HUES64 (cell line): ENCODE measurements around the gene SLC35F3.
"Not testable (repeated sequence)": the region's sequence is repeated elsewhere in the genome, so short reads cannot be mapped to it uniquely, and the experiment has no call there.

Experiments used
- H3K27ac ChIP-seq: 2 replicates; pipeline ENCODE4 v1.7.0; 2013; ENCODE audit warnings: low read depth, low read length, inconsistent platforms
- H3K27me3 ChIP-seq: 2 replicates; pipeline ENCODE4 v1.6.1; 2013; ENCODE audit warnings: mild to moderate bottlenecking, low read length; ENCODE audit not compliant: insufficient read depth
- H3K36me3 ChIP-seq: 2 replicates; pipeline ENCODE4 v1.6.1; 2013; ENCODE audit warnings: mild to moderate bottlenecking, low read length; ENCODE audit not compliant: insufficient read depth
- H3K4me1 ChIP-seq: 2 replicates; pipeline ENCODE4 v1.6.1; 2013; ENCODE audit warnings: mild to moderate bottlenecking, low read length, moderate library complexity; ENCODE audit not compliant: insufficient read depth
- H3K4me3 ChIP-seq: 2 replicates; pipeline ENCODE4 v1.5.1; 2013; ENCODE audit warnings: mild to moderate bottlenecking, low read length, moderate library complexity
- H3K9ac ChIP-seq: 2 replicates; pipeline ENCODE4 v1.6.1; 2013; ENCODE audit warnings: mild to moderate bottlenecking, low read depth, low read length
- H3K9me3 ChIP-seq: 2 replicates; pipeline ENCODE4 v1.6.1; 2013; ENCODE audit warnings: low read depth, low read length; ENCODE audit not compliant: insufficient read depth
- WGBS: fragments of 150-250, 120-280 bp; methylation state at CpG from one replicate; pipeline ENCODE4 v1.1.7; 2013; ENCODE audit warnings: missing lambda C conversion rate; 5-methylcytosine and 5-hydroxymethylcytosine counted together

SLC35F3 gene

DNA sequence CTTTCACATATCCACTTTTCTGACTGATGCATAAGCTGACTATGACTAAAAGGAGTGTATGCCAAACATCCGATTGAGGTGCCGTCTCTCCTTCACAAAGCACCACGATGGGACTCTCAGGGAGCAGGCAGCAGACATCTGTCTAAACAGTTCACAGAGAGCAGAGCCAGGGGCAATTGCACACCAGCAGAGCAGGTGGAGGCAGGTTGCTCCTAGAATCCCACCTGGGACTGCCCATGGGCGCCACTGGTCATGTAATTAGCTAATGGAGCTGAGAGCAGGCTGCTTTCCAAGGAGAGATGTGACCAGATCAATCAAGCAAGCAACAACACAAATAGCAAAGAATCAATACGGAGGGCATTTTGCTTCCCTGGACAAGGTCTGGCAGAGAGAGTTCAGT, 438.3 kb downstream of the SLC35F3 start:
- no peaks in the 10 kb centered on the region for H3K27me3 ChIP-seq
- WGBS, result 95% methylated on average over 5 of the region's 5 CpGs
- H3K27ac ChIP-seq, result no peak overlapping the region
- H3K4me3 ChIP-seq, result no peak overlapping the region
- H3K4me1 ChIP-seq, result no peaks in the 10 kb centered on the region
- no peaks in the 10 kb centered on the region for H3K36me3 ChIP-seq
- peaks cover 17% of the 10 kb centered on the region; the same call in 1 of the 2 replicates for H3K9me3 ChIP-seq
- no peak overlapping the region for H3K9ac ChIP-seq

DNA sequence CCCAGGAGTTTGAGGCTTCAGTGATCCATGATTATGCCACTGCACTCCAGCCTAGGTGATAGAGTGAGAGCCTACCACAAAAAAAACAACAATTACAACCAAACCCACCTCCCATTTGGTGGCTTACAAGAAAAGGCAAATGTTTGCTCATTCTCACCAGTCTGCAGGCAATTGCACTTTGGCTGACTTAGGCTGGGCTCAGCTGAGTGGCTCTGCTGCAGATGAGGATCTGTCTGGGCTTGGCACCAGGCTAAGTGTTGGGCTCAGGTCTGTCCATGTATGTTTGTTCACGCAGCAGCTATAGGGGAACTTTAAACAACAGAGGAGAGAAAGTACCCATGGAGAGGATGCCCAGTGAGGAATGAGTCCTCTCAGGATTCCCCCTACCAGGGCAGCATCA, 440.8 kb downstream of the SLC35F3 start:
- Histone ChIP-seq H3K4me1 (no peaks in the 10 kb centered on the region), H3K36me3 (no peaks in the 10 kb centered on the region), H3K27ac (no peak overlapping the region), H3K9me3 (peaks cover 4% of the 10 kb centered on the region; the same call in 1 of the 2 replicates), H3K9ac (no peak overlapping the region), H3K27me3 (no peaks in the 10 kb centered on the region), H3K4me3 (no peak overlapping the region)
- WGBS, result 89% methylated on average over 1 of the region's 1 CpG

DNA sequence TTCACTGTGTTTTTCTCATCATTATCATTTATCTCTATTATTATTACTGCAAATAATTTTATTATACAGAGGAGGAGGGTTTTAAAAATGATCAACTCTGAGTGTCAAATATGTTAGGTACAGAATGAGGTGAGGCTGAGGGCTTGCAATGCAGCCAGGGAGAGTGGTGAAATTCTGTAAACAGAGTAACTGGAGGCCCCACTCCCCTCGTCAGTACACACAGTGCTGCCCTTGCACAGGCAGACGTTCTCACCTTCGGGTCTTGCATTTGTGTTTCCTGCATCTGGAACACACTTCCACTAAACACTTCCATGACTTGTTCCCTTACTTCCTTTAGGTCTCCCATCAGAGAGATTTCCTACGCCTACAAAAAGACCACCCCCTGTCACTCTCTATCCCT, 444.5 kb downstream of the SLC35F3 start:
- H3K9ac ChIP-seq, result no peak overlapping the region
- H3K36me3 ChIP-seq, result no peaks in the 10 kb centered on the region
- no peaks in the 10 kb centered on the region for H3K9me3 ChIP-seq
- no peak overlapping the region for H3K4me3 ChIP-seq
- H3K27me3 ChIP-seq, result no peaks in the 10 kb centered on the region
- H3K27ac ChIP-seq, result no peak overlapping the region
- 89% methylated on average over 4 of the region's 4 CpGs for WGBS
- H3K4me1 ChIP-seq, result no peaks in the 10 kb centered on the region

- no peaks in the 10 kb centered on the region for H3K36me3 ChIP-seq
- 89% methylated on average over 3 of the region's 3 CpGs for WGBS
- no peaks in the 10 kb centered on the region for H3K9me3 ChIP-seq
- no peaks in the 10 kb centered on the region for H3K4me1 ChIP-seq
- no peak overlapping the region for H3K4me3 ChIP-seq
- no peak overlapping the region for H3K9ac ChIP-seq
- no peak overlapping the region for H3K27ac ChIP-seq
- no peaks in the 10 kb centered on the region for H3K27me3 ChIP-seq
Observed at GRCh38 chr1:234355782-234356510, 451.5 kb downstream of the SLC35F3 start.

DNA sequence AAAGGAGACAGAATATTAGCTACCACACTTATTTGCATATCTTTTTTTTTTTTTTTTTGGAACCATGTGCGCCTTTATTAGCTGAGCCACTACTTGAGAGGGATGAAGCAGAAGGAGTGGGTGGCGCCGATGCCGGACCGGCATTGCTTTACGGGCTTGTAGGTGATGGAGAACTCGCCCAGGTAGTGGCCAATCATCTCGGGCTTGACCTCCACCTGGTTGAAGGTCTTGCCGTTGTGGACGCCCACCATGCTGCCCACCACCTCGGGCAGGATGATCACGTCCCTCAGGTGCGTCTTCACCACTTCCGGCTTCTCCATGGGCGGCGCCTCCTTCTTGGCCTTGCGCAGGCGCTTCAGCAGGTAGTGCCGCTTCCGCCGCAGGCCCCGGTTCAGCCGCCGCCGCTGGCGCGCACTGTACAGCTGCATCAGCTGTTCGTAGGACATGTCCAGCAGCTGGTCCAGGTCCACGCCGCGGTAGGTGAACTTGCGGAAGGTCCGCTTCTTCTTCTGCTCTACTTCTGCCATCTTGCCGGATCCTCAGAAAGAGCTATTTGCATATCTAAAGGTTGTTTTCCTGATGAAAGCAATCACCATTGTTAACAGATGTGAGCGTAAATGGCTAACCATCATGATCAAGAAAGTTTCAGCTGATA, 452.3 kb downstream of the SLC35F3 start:
- H3K27ac ChIP-seq, H3K4me3 ChIP-seq, H3K27me3 ChIP-seq, H3K9ac ChIP-seq, H3K36me3 ChIP-seq, H3K4me1 ChIP-seq, H3K9me3 ChIP-seq: not testable (repeated sequence)
- WGBS, result 96% methylated on average over 35 of the region's 35 CpGs

DNA sequence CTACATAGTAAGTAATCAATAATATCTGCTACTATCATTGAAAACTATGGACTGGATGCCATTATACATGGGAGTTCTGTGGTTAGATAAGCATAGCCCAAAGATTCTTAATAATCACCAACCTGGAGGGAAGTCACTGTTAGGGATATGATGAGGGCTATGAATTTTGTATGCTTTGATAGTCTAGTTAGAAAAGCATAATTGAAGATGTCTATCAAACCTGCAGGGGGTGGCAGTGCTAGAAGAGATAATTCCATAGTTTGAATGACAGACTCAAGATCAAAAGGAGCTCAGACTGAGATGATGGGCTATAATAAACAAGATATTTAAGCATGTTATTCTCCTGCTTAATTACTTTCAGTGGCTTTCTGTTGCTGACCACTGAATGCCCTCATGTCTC, 453.4 kb downstream of the SLC35F3 start:
- H3K36me3 ChIP-seq, result no peaks in the 10 kb centered on the region
- no peak overlapping the region for H3K4me3 ChIP-seq
- H3K27me3 ChIP-seq, result no peaks in the 10 kb centered on the region
- no peaks in the 10 kb centered on the region for H3K4me1 ChIP-seq
- H3K9ac ChIP-seq, result no peak overlapping the region
- H3K9me3 ChIP-seq, result no peaks in the 10 kb centered on the region
- H3K27ac ChIP-seq, result no peak overlapping the region

- Histone ChIP-seq H3K4me1 (no peaks in the 10 kb centered on the region), H3K9ac (no peak overlapping the region), H3K27me3 (no peaks in the 10 kb centered on the region), H3K27ac (no peak overlapping the region), H3K4me3 (no peak overlapping the region), H3K9me3 (no peaks in the 10 kb centered on the region), H3K36me3 (no peaks in the 10 kb centered on the region)
- WGBS, result 90% methylated on average over 3 of the region's 3 CpGs
Observed at GRCh38 chr1:234361102-234361603, 456.7 kb downstream of the SLC35F3 start.

GRCh38 chr1:234362558-234362957, 458.1 kb downstream of the SLC35F3 start:
- Histone ChIP-seq H3K36me3 (no peaks in the 10 kb centered on the region), H3K9me3 (no peaks in the 10 kb centered on the region), H3K27ac (no peak overlapping the region), H3K9ac (no peak overlapping the region), H3K4me1 (no peaks in the 10 kb centered on the region), H3K27me3 (no peaks in the 10 kb centered on the region), H3K4me3 (no peak overlapping the region)
- WGBS, result 84% methylated on average over 1 of the region's 2 CpGs

- Histone ChIP-seq H3K27ac (no peak overlapping the region), H3K4me1 (no peaks in the 10 kb centered on the region; the same call in 1 of the 2 replicates), H3K9ac (no peak overlapping the region), H3K27me3 (no peaks in the 10 kb centered on the region; the same call in 1 of the 2 replicates), H3K9me3 (no peaks in the 10 kb centered on the region), H3K36me3 (no peaks in the 10 kb centered on the region), H3K4me3 (no peak overlapping the region)
- WGBS, result 80% methylated on average over 12 of the region's 12 CpGs
Observed at GRCh38 chr1:234368320-234369032, 464.0 kb downstream of the SLC35F3 start.

- Histone ChIP-seq H3K4me1 (no peaks in the 10 kb centered on the region; the same call in 1 of the 2 replicates), H3K4me3 (no peak overlapping the region), H3K9ac (no peak overlapping the region), H3K27me3 (no peaks in the 10 kb centered on the region; the same call in 1 of the 2 replicates), H3K9me3 (no peaks in the 10 kb centered on the region), H3K36me3 (no peaks in the 10 kb centered on the region), H3K27ac (no peak overlapping the region)
- WGBS, result 83% methylated on average over 2 of the region's 3 CpGs
Observed at GRCh38 chr1:234369033-234369430, 464.6 kb downstream of the SLC35F3 start.

DNA sequence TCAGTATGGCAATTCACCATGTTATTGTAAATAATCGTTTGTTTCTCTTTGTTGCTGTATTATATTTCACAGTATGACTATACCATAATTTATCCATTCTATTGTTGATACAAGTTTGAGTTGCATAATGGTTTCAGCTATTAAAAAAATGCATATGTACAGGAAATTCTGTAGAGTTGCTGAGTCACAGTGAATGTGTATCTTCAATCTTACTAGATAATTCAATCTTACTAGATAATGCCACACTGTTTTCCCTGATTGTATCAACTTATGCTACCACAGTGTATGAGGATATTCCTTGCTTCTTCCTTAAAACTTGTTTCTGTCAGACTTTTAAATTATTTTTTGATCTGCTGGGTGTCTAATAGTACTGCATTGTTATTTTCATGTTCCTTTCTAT, 465.3 kb downstream of the SLC35F3 start:
- peaks cover 3% of the 10 kb centered on the region; the same call in 1 of the 2 replicates for H3K4me1 ChIP-seq
- no peaks in the 10 kb centered on the region for H3K36me3 ChIP-seq
- WGBS, result no CpG with 5 or more reads among the region's 1 CpG
- H3K27me3 ChIP-seq, result no peaks in the 10 kb centered on the region; the same call in 1 of the 2 replicates
- H3K9me3 ChIP-seq, result no peaks in the 10 kb centered on the region
- no peak overlapping the region for H3K4me3 ChIP-seq
- H3K27ac ChIP-seq, result no peak overlapping the region
- no peak overlapping the region for H3K9ac ChIP-seq
